Diencephalon (tissue), 1 donor: Measurements from ENCODE around the gene PHYHD1. TPM values are rescaled to one million over a fixed set of nuclear protein-coding genes. Genes with fewer than 3 reads are reported as not detected.

Experiments
- total RNA-seq: library from RNA; depleted of rRNA; stranded (reverse); fragments of >200 nt; gene quantifications from one replicate; pipeline ENCODE4 v1.2.3, GENCODE V29; 2014

Gene PHYHD1
- total RNA-seq: 2.1 TPM

GRCh38 chr9:128920381-128921058 is at the start of gene PHYHD1:
Gene PHYHD1, plus strand, starts transcription at chr9:128920982. Its CDS starts 1,342 bp downstream, at chr9:128922324.

DNA sequence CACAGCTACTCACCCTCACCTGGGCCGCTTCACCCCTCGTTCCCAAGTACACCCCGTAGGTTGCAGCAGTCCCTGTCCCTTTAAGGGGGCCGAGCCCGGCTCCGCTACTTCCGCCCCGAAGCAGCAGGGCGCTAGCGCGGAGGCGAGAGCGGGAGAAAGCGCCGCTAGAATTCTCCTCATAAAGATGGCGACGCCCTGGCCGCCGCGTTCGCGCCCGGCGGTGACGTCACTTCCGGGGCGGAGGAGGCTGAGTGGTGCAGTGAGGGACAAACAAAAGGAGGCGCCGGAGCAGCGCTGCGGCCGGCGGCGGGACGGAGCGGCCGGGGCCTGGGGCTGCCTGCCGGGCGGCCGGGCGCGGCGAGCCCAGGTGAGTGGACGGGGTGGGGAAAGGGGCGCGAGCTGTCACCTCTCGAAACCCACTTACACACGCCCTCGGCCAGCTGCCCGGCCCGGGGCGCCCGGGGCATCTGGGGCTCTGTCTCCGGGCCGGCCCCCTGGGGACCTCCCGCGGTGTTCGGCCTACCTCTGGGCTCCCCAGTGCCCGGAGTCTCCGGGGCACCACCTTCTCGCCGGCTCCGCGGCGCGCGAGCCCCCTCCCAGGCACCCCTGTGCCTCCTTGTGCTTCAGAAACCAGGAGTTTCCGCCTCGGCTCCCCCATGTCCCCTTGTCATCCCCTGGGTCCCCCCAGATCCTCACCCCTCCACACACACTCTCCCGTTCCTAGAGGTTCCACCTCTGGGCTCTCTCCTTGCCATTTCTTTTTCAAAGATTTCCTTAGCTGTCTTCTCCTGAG is 38.7 kb upstream of the PHYHD1 start, which contains the start of the genes KYAT1 and LRRC8A:
Gene KYAT1, minus strand, starts transcription at position 67 of the 793 bp plus-strand sequence. CDS start 36,545 bp downstream, outside the sequence.
Gene LRRC8A, plus strand, starts transcription at position 250 of the 793 bp plus-strand sequence. CDS start 25,032 bp downstream, outside the sequence.

DNA sequence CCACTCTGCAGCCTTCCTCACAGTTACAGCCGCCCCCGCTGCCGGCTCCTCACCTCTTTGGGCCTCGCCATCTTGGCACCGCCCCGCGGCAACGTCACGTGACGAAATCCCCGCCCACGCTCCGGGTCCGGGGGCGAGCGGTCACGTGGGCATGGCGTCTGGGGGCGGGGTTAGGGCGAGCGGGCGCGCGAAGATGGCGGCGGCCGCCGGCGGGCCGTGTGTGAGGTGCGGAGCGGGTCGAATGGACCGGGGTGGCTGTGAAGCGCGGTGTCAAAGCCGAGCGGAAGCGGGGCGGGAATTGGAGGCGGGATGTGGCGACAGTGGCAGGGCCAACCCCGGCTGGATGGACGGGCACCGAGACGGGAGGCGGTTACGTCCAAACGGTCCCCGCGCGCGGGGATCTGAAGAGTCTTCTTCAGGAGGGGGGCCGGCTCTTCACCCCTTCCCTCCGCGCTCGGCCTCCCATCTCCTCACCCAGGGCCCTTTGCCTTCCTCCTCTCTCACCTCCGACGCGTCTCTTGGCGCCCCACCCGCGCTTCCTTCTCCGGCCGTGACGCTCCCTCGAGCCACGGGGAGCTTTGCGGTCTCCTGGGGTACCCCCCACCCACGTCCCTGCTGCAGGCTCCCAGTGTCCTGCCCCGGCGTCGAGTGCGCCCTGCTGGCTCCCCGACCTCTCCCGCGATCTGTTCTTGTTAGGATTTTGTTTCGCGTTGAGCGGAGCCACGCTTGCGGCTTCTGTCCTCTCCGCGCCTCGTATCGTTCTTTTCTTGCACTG is 26.9 kb downstream of the PHYHD1 start, which contains the start of the genes DOLK and NUP188:
Gene DOLK, minus strand, starts transcription at position 77 of the 775 bp plus-strand sequence. CDS start 300 bp downstream, outside the sequence.
Gene NUP188, plus strand, starts transcription at position 173 of the 775 bp plus-strand sequence. Its CDS starts 21 bp downstream, at position 194.

Other genes with a start within 250 kb of the PHYHD1 start
- gene SET, start 231.8 kb upstream of the PHYHD1 start, total RNA-seq: 418 TPM
- gene PKN3, start 218.5 kb upstream of the PHYHD1 start, total RNA-seq: 0.92 TPM
- 4.4 TPM for gene ZDHHC12, start 196.9 kb upstream of the PHYHD1 start, total RNA-seq
- 34.8 TPM for gene ZER1, start 149.1 kb upstream of the PHYHD1 start, total RNA-seq
- 13.1 TPM for gene TBC1D13, start 133.7 kb upstream of the PHYHD1 start, total RNA-seq
- gene ENDOG, start 102.5 kb upstream of the PHYHD1 start, total RNA-seq: 19.8 TPM
- gene SPOUT1, start 91.2 kb upstream of the PHYHD1 start, total RNA-seq: 20.5 TPM
- gene KYAT1, start 39.0 kb upstream of the PHYHD1 start, total RNA-seq: 9.0 TPM
- 30.9 TPM for gene LRRC8A, start 38.8 kb upstream of the PHYHD1 start, total RNA-seq
- 20.5 TPM for gene DOLK, start 26.6 kb downstream of the PHYHD1 start, total RNA-seq
- 33.4 TPM for gene NUP188, start 26.7 kb downstream of the PHYHD1 start, total RNA-seq
- 66.4 TPM for gene SH3GLB2, start 107.3 kb downstream of the PHYHD1 start, total RNA-seq
- 23.8 TPM for gene MIGA2, start 115.6 kb downstream of the PHYHD1 start, total RNA-seq
- 20.8 TPM for gene DOLPP1, start 160.1 kb downstream of the PHYHD1 start, total RNA-seq
- gene CRAT, start 189.8 kb downstream of the PHYHD1 start, total RNA-seq: 31.1 TPM
- gene PTPA, start 190.4 kb downstream of the PHYHD1 start, total RNA-seq: 67.6 TPM